ENCODE data around the gene PRKAR1B.
A peak's percentile ranks its signal among the peaks of the same experiment; 100 is the strongest.

PRKAR1B gene

GRCh38 chr7:510131-510481, 217.0 kb downstream of the PRKAR1B start:
- Histone ChIP-seq H3K27me3 (ENCODE audit: control insufficient read depth in 3 of 3, insufficient read depth in 3 of 3, low read depth in 1 of 3, low read length in 3 of 3) (peaks cover 0 to 36% (median 0%) of the 10 kb centered on the region in 3 experiments), H3K4me3 (ENCODE audit: low read length in 2 of 2) (no peak overlapping the region), H3K14ac (ENCODE audit: low read length) (no peak overlapping the region), H2BK12ac (ENCODE audit: low read length) (no peak overlapping the region), H3K36me3 (replicated peaks in 1 of 2; ENCODE audit: control insufficient read depth in 2 of 2, insufficient read depth in 2 of 2, low read length in 2 of 2) (no peaks in the 10 kb centered on the region), H3K23ac (ENCODE audit: low read depth, low read length, poor library complexity) (no peak overlapping the region), H3K9me3 (replicated peaks in 1 of 2; ENCODE audit: control insufficient read depth in 2 of 2, insufficient read depth in 1 of 2, low read depth in 1 of 2, low read length in 2 of 2) (no peaks in the 10 kb centered on the region), H4K8ac (ENCODE audit: low read depth, low read length) (no peak overlapping the region), H3K4me2 (ENCODE audit: insufficient read depth, low read length, poor library complexity, severe bottlenecking) (no peak overlapping the region), H4K91ac (ENCODE audit: low read depth, low read length, poor library complexity) (no peak overlapping the region), H3K18ac (ENCODE audit: low read length) (peak overlapping the region; percentile 38), H3K9ac (ENCODE audit: low read depth, low read length, poor library complexity) (no peak overlapping the region), H3K27ac (replicated peaks; ENCODE audit: low read length) (no peak overlapping the region), H2BK5ac (ENCODE audit: low read length) (no peak overlapping the region), H3K4me1 (ENCODE audit: control insufficient read depth in 2 of 2, insufficient read depth in 1 of 2, low read depth in 1 of 2, low read length in 2 of 2) (peaks cover 0 to 6% of the 10 kb centered on the region in 2 donors), H2AFZ (ENCODE audit: low read length) (no peak overlapping the region), H3K79me1 (ENCODE audit: low read depth, low read length) (no peaks in the 10 kb centered on the region), H2BK15ac (ENCODE audit: low read length) (no peak overlapping the region), H2BK120ac (ENCODE audit: low read depth, low read length) (no peak overlapping the region), H2AK5ac (ENCODE audit: low read depth, low read length) (peak overlapping the region; percentile 75), H3K4ac (ENCODE audit: low read length) (no peak overlapping the region)
- WGBS, 2 donors (ENCODE audit: extremely low coverage in 2 of 2, insufficient read length in 2 of 2, insufficient replicate concordance in 1 of 2) = no CpG with 5 or more reads among the region's 17 CpGs
- DNase-seq (ENCODE audit: low spot score) = no peak

GRCh38 chr7:509426-510130, 217.5 kb downstream of the PRKAR1B start:
- Histone ChIP-seq H3K14ac (ENCODE audit: low read length) (no peak overlapping the region), H3K9ac (ENCODE audit: low read depth, low read length, poor library complexity) (no peak overlapping the region), H3K36me3 (replicated peaks in 1 of 2; ENCODE audit: control insufficient read depth in 2 of 2, insufficient read depth in 2 of 2, low read length in 2 of 2) (no peaks in the 10 kb centered on the region), H4K8ac (ENCODE audit: low read depth, low read length) (no peak overlapping the region), H2BK15ac (ENCODE audit: low read length) (no peak overlapping the region), H3K9me3 (replicated peaks in 1 of 2; ENCODE audit: control insufficient read depth in 2 of 2, insufficient read depth in 1 of 2, low read depth in 1 of 2, low read length in 2 of 2) (no peaks in the 10 kb centered on the region), H3K4me2 (ENCODE audit: insufficient read depth, low read length, poor library complexity, severe bottlenecking) (no peak overlapping the region), H3K18ac (ENCODE audit: low read length) (peak overlapping the region; percentile 38), H3K4me1 (ENCODE audit: control insufficient read depth in 2 of 2, insufficient read depth in 1 of 2, low read depth in 1 of 2, low read length in 2 of 2) (peaks cover 0 to 1% of the 10 kb centered on the region in 2 donors), H2BK5ac (ENCODE audit: low read length) (no peak overlapping the region), H2AK5ac (ENCODE audit: low read depth, low read length) (peak overlapping the region; percentile 75), H3K79me1 (ENCODE audit: low read depth, low read length) (no peaks in the 10 kb centered on the region), H3K4ac (ENCODE audit: low read length) (no peak overlapping the region), H2BK12ac (ENCODE audit: low read length) (no peak overlapping the region), H3K4me3 (ENCODE audit: low read length in 2 of 2) (no peak overlapping the region), H4K91ac (ENCODE audit: low read depth, low read length, poor library complexity) (no peak overlapping the region), H2BK120ac (ENCODE audit: low read depth, low read length) (no peak overlapping the region), H3K27ac (replicated peaks; ENCODE audit: low read length) (no peak overlapping the region), H2AFZ (ENCODE audit: low read length) (no peak overlapping the region), H3K23ac (ENCODE audit: low read depth, low read length, poor library complexity) (no peak overlapping the region), H3K27me3 (ENCODE audit: control insufficient read depth in 3 of 3, insufficient read depth in 3 of 3, low read depth in 1 of 3, low read length in 3 of 3) (peaks cover 0 to 31% (median 0%) of the 10 kb centered on the region in 3 experiments)
- DNase-seq (ENCODE audit: low spot score) = no peak
- no CpG with 5 or more reads among the region's 20 CpGs for WGBS, 2 donors (ENCODE audit: extremely low coverage in 2 of 2, insufficient read length in 2 of 2, insufficient replicate concordance in 1 of 2)

GRCh38 chr7:508461-509170, 218.5 kb downstream of the PRKAR1B start:
- Histone ChIP-seq H2BK120ac (ENCODE audit: low read depth, low read length) (no peak overlapping the region), H3K23ac (ENCODE audit: low read depth, low read length, poor library complexity) (no peak overlapping the region), H3K9me3 (replicated peaks in 1 of 2; ENCODE audit: control insufficient read depth in 2 of 2, insufficient read depth in 1 of 2, low read depth in 1 of 2, low read length in 2 of 2) (no peaks in the 10 kb centered on the region), H3K9ac (ENCODE audit: low read depth, low read length, poor library complexity) (peak overlapping the region; percentile 60), H2BK15ac (ENCODE audit: low read length) (no peak overlapping the region), H3K4me3 (ENCODE audit: low read length in 2 of 2) (no peak overlapping the region), H3K27me3 (ENCODE audit: control insufficient read depth in 3 of 3, insufficient read depth in 3 of 3, low read depth in 1 of 3, low read length in 3 of 3) (peaks cover 0 to 21% (median 0%) of the 10 kb centered on the region in 3 experiments), H2BK5ac (ENCODE audit: low read length) (no peak overlapping the region), H3K4ac (ENCODE audit: low read length) (no peak overlapping the region), H3K14ac (ENCODE audit: low read length) (no peak overlapping the region), H2BK12ac (ENCODE audit: low read length) (no peak overlapping the region), H3K4me2 (ENCODE audit: insufficient read depth, low read length, poor library complexity, severe bottlenecking) (no peak overlapping the region), H3K36me3 (replicated peaks in 1 of 2; ENCODE audit: control insufficient read depth in 2 of 2, insufficient read depth in 2 of 2, low read length in 2 of 2) (no peaks in the 10 kb centered on the region), H3K18ac (ENCODE audit: low read length) (peak overlapping the region; percentile 28), H3K79me1 (ENCODE audit: low read depth, low read length) (no peaks in the 10 kb centered on the region), H4K8ac (ENCODE audit: low read depth, low read length) (no peak overlapping the region), H4K91ac (ENCODE audit: low read depth, low read length, poor library complexity) (no peak overlapping the region), H3K27ac (replicated peaks; ENCODE audit: low read length) (no peak overlapping the region), H3K4me1 (ENCODE audit: control insufficient read depth in 2 of 2, insufficient read depth in 1 of 2, low read depth in 1 of 2, low read length in 2 of 2) (no peaks in the 10 kb centered on the region), H2AK5ac (ENCODE audit: low read depth, low read length) (peak overlapping the region; percentile 79), H2AFZ (ENCODE audit: low read length) (no peak overlapping the region)
- no peak for DNase-seq (ENCODE audit: low spot score)
- WGBS, 2 donors (ENCODE audit: extremely low coverage in 2 of 2, insufficient read length in 2 of 2, insufficient replicate concordance in 1 of 2) = no CpG with 5 or more reads among the region's 12 CpGs

- Histone ChIP-seq H2BK120ac (ENCODE audit: low read depth, low read length) (no peak overlapping the region), H3K4me1 (ENCODE audit: control insufficient read depth in 2 of 2, insufficient read depth in 1 of 2, low read depth in 1 of 2, low read length in 2 of 2) (peaks cover 0 to 2% of the 10 kb centered on the region in 2 donors), H4K8ac (ENCODE audit: low read depth, low read length) (no peak overlapping the region), H3K4me2 (ENCODE audit: insufficient read depth, low read length, poor library complexity, severe bottlenecking) (no peak overlapping the region), H2BK5ac (ENCODE audit: low read length) (peak overlapping the region; percentile 35), H2AK5ac (ENCODE audit: low read depth, low read length) (no peak overlapping the region), H3K14ac (ENCODE audit: low read length) (no peak overlapping the region), H3K18ac (ENCODE audit: low read length) (no peak overlapping the region), H3K23ac (ENCODE audit: low read depth, low read length, poor library complexity) (no peak overlapping the region), H3K36me3 (replicated peaks in 1 of 2; ENCODE audit: control insufficient read depth in 2 of 2, insufficient read depth in 2 of 2, low read length in 2 of 2) (no peaks in the 10 kb centered on the region), H3K4me3 (ENCODE audit: low read length in 2 of 2) (no peak overlapping the region), H3K27me3 (ENCODE audit: control insufficient read depth in 3 of 3, insufficient read depth in 3 of 3, low read depth in 1 of 3, low read length in 3 of 3) (peaks cover 0 to 14% (median 0%) of the 10 kb centered on the region in 3 experiments), H3K9me3 (replicated peaks in 1 of 2; ENCODE audit: control insufficient read depth in 2 of 2, insufficient read depth in 1 of 2, low read depth in 1 of 2, low read length in 2 of 2) (no peaks in the 10 kb centered on the region), H2AFZ (ENCODE audit: low read length) (no peak overlapping the region), H2BK15ac (ENCODE audit: low read length) (no peak overlapping the region), H4K91ac (ENCODE audit: low read depth, low read length, poor library complexity) (no peak overlapping the region), H3K27ac (replicated peaks; ENCODE audit: low read length) (no peak overlapping the region), H2BK12ac (ENCODE audit: low read length) (no peak overlapping the region), H3K79me1 (ENCODE audit: low read depth, low read length) (no peaks in the 10 kb centered on the region), H3K9ac (ENCODE audit: low read depth, low read length, poor library complexity) (no peak overlapping the region), H3K4ac (ENCODE audit: low read length) (no peak overlapping the region)
- no peak for DNase-seq (ENCODE audit: low spot score)
- no CpG with 5 or more reads among the region's 17 CpGs for WGBS, 2 donors (ENCODE audit: extremely low coverage in 2 of 2, insufficient read length in 2 of 2, insufficient replicate concordance in 1 of 2)
Observed at GRCh38 chr7:507623-508300, 219.3 kb downstream of the PRKAR1B start.

Measured in neuronal stem cell (in vitro differentiated cells).